SKM-1 (cell line): ENCODE data around the gene PLD4.

Source experiments
- DNase-seq: peaks from one replicate; lab custom pipeline; 2025; ENCODE audit not compliant: unreplicated experiment; lab: John Stamatoyannopoulos, UW

The PLD4 gene

DNA sequence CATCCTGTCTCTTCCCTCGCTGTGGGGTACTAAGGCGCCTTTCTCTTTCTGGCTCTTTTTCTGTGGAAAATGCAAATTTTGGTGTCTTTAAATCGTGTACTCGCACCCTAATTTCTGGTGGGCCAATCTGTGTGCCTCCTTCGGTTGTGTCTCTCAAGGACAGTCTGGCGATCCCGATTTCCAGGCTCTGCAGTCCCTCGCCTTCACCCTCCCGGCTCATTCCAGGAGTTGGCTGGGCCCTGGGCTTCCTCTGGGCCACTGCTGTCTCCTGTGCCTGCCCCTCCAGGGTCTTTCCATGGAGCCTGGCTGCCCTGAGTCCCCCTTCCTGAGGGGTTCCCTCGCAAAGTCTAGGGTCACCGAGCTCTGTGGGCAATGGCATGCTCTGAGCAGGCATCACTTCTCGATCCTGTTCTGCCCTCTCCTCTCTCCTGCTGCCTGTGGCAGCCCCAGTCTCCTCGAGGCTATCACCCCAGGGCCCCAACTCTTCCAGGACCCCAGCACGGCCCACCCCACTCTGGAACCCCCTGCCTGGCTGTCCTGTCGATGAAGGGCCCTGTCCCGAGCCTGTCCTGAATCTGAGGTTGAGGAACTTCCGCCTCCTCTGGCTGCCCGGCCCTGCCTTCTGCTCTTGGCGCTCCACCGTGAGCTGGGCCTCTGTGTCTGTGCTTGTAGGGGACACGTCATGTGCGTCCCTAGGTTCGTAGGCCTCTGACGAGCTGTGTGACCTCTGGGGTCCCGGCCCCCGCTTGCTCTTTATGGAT is 29.4 kb downstream of the PLD4 start:
- DNase-seq: no peak

DNA sequence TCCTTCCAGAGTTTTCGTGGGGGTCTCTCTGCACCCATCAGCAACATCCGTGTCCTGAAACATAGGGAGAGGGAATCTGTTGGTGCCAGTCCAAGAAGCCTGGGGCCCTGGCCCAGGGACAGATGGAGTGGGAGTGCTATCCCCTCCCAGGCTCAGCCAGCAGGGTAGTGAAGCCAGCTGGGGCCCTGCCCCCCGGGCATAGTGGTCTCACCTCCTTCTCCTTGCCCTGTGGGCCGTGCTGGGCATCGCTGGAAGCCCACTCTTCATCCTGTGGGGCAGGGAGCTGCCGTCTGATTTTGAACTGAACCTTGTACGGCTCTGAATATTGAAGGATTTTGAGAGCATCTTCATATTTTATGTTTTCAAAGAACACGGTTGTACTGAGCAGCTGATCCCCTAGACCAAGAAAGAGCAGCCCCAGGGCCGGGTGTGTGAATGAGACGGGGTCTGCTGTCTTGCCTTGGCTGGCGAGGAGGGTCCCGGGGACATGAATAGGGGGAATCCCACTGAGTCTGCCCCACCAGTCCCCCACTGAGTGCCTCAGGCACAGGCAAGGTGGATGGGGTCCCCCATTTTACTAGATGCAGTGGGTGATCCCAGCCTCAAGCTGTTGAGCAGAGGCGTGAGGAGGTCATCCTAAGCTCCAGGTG is 30.2 kb downstream of the PLD4 start:
- no peak for DNase-seq

DNA sequence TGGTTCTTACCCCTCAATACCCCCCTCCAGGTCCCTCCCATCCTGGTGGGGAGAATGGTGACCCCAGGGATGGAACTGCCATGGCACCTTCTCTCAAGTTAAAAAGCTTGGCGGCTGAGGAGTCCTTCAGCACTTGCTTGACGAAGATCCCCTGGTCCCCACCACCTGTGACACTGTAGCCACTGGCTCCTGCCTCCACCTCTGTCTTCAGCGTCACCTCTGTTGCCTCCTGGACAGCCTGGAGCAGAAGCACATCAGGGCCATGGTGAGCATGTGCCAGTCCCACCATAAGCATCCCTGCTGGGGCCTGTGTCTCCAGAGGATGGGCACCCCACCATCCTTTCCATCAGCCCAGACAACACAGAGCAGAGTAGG is 30.7 kb downstream of the PLD4 start:
- no peak for DNase-seq

DNA sequence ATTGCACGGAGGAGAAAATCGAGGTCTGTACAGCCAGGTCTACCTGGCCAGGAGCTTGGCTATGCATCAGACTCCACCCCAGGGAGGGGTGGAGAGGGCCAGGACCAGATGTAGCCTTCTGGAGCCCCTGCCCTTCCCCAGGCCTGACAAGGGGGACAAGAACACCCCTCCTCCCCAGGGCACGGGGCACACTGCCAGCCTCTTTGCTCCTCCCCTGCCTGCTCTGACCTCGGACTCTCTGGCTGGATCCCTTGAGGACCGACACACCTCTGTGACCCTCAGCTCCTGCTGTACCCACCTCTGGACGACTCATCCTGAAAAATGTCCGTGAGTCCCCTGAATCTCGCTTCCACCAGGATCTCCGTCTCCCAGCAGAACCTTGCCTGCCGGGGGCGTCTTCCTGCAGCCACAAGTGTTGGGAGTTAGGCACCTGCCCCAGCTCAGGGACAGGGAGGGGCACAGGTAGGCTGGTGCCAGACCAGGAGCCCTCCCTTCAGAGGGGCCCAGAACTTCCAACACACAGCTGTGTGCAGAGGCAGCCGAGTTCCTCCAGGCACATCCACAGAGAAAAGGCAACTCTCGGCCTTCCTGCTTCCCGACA is 31.7 kb downstream of the PLD4 start:
- no peak for DNase-seq

DNA sequence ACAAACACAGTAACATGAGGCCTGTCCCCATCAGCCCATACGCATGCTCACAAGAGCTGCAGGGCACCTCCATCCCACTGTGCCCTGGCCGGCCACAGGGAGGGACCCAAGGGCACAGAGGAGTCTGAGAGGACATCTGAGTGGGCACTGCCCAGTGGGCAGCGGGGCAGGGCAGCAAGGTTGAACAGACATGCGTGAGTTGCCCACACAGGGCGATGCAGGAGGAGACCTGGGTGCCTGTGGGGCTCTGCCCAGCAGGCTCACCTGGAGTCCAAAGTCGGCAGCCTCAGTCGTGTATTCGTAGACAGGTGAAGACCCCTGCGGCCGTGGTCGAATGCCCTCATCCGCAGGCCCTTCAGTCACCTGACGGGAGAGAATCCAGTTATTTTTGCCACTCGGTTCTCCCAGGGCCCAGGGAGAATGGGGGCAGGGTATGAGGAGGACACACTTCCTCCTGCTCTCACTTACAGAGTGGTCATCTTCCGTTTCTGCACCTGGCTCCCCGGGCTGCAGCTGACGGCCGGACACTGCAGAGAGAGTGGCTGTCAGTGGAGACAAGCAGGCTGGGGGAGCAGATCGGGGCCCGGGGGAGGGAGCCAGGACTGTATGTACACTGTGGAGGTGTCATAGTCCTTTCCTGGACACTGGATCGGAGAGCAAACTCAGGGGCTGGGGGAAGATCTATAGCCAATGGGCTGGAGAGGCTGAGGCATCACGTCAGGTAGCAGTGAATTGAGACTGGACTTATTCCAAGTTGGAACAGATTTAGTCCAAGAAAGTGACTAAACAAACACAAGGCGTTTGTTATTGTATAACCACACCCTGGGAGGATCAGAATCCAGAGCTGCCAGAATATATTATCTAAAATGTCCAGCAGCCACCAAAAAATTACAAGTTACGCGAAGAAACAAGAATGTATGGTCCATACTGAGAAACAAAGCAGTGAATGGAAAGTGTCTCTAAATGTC is 32.8 kb downstream of the PLD4 start:
- no peak for DNase-seq

DNA sequence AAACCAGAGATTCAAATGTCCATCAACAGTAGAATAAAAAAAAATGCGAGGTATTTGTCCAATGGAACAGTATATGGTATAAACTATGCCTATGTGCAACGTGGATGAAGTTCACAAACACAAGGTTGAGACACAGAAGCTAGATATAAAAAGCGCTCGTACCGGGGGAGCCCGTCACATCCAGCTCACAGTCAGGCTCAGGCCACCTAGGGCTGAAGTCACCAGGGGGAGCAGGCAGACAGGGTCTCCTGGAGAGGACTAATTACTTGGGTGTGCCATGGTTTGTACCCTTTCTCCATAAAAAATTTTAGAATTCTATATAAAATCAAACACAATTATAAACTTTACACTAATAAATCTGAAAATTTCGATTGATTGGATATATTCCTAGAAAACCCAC is 39.9 kb downstream of the PLD4 start:
- DNase-seq: no peak

DNA sequence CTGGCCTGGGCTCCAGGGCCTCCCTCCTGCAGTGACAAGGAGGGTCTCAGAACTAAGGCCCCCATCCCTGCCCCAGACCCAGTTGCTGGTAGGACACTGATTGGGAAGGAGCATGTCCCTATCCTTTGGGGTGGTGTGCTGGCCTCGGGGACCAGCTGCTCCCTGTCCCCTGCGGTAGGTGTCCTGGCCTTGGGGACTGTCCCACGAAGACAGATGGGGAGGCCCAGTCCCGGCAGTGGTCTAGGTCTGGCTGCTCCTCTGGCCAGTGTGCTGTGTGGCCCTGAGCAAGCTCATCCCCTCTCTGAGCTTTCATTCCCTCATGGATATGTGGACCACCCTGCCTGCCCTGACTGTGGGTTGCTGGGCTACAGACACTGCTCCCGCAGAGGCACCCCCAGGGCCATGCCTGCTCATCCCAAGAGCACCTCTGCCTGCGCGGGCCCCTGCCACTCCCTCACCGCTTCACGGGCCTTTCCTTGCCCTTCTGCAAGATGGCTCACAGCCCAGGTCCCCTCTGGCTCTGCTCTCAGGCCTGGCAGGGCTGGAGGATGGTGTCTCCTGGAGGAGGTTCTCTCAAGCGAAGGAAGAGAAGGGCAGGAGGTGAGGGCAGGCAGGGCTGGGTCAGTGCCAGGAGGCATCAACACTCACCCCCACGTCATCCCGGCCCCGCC is 41.0 kb downstream of the PLD4 start:
- DNase-seq: no peak

DNA sequence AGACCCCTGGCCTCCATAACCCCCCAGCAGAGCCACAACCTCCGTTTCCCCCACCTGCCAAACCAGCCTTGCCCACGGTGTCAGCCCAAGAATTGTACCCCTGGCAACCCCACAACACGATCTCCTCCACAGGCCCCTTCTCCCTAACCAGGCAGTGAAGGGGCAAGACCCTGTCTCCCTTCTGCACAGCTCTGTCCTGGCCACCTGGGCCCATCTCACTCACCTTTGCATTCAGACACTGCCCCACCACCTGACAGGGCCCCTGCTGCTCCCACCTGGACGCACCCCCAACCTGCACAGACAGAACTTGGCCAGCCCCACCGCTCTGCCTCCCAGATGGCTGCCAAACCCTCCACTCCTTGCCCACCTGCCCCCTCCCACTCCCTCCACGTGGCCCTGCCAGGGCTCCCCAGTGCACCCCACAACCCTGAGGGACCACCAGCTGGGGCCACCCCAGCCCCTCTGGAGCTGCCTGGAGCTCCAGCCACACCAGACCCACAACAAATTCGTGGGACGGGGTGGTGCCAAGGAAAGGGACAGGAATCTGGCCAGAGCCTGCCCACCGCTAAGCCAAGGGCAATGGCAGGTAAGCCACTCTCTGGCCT is 41.7 kb downstream of the PLD4 start:
- DNase-seq: no peak

DNA sequence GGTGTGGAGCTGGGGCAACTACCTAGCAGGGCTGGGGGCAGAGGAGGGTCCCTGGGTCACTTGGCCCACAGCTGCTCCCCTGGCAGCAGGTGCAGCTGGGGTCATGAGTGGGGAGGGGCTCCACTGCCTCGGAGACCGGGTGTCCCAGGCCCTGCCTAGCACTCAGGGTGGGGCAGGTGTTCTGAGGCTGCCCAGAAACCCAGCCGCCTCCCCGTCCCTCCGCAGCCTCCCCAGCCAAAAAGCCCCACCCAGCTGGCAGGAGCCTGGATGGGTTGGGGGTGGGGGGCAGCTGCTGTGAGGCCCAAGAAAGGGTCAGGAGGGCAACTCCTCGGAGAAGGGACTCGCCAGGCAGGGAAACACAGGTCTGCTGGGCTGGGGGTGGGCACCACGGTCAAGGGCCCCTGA is 42.3 kb downstream of the PLD4 start:
- DNase-seq: no peak

DNA sequence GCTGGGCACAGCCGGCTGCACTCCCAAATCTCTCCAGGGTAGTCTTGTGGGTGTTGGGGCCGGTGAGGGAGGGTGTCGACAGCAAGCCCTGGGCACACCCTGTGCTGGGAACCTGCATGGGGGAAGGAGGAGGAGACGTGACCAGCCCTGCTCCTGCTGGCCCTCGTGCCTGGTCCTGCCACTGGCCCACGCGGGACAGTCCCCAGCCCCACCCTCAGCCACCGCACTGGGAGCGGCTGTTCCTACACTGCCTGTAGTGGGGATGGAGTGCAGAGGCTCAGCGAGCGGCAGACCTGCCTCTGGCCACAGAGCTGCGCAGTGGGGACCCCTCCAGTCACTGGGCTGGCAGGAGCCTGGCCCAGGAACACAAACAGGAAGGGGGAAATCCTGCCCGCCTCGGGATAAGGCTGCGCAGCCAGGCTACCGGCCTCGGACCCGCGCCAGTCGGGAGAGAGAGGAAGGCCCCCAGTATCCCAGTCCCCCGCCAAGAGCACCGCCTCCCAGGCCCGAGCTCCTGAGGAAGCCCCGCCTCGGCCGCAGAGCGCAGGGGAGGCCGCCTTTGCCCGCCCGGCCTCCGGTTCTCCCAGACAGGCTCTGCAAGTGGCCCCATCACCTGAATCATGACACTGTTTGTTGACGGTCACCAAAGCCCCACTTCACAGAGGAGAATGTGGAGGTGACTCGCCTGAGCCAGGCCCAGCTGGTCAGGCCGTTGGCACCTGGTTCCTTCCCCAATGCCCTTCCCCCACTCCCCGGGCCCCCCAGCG is 42.9 kb downstream of the PLD4 start:
- DNase-seq: no peak

DNA sequence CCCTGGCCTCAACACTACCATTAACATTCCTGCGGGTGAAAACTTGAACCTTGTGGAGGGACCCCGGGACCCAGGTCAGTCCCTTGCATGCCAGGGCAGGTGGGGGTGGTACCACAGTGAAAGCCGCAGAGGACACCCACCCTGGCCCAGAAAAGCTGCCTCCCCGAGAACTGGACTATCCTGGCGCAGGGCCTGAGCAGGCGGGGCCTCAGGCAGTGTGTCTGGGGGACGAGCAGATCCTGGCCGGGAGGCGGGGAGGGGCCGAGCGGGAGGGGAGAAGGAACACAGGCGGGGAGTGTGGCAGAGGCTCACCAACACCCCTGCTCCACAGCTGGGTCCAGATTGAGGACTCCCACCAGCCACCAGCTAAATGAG is 43.5 kb downstream of the PLD4 start:
- DNase-seq: no peak

DNA sequence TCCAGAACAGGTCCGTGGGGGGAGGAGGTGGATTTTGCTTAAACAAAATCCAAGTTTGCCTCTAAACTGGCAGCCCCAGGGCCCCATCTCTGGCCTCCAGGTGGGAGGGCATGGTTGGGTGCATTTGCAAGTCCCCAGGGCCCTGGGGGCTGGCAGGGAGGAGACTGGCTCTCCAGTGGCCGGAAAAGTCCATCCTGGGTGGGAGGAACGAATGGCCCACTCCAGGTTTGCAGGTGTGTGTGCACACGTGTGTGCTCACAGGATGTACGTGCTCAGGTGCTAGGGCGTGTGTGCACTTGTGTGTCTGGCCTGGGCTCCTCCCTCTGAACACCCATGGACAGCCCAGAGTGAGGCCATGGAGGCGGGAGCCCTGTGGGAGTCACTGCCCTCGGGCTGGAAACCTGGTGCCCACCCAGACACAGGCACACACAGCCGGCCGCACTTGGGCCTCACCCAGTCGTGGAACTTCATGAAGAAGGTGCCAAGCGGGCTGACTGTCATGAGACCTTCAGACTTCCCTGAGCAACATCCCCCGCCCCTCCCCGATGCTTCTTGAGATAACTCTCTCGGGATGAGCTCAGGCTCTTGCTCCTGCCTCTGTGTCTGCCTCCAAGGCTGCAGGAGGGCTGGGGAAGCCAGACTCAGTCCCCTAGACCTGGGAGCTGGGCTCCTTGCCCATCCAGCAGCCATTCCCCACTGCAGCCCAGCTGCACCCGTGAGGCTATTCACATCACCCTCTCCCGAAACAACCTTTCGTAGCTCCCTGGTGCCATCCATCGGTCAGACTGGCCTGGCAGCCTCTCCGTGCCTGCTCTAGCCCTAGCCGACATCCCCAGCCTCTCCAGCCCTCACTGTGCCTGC is 44.1 kb downstream of the PLD4 start:
- no peak for DNase-seq

DNA sequence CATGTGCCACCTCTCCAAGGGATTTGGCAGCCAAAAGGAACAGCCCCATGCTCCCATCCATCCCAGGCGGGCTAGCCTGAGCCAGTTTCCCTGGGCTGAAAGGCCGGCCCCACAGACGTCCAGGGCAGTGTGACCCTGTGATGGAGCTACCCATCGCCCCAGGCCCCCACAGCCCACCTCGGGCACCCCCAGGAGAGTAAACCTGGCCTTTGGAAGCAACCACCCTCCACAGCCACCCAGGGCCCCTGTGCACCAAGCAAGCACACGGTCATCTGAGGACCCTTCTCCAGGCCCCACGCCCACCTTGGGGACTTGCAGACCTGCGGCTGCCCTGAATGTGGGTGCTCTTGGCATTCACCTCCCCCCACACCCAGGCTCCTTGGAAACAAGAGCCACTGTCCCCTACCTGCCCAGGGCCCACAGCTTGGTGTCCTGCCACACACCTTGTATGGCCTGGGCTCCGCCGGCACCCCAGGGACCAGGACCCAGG is 45.1 kb downstream of the PLD4 start:
- DNase-seq: no peak

DNA sequence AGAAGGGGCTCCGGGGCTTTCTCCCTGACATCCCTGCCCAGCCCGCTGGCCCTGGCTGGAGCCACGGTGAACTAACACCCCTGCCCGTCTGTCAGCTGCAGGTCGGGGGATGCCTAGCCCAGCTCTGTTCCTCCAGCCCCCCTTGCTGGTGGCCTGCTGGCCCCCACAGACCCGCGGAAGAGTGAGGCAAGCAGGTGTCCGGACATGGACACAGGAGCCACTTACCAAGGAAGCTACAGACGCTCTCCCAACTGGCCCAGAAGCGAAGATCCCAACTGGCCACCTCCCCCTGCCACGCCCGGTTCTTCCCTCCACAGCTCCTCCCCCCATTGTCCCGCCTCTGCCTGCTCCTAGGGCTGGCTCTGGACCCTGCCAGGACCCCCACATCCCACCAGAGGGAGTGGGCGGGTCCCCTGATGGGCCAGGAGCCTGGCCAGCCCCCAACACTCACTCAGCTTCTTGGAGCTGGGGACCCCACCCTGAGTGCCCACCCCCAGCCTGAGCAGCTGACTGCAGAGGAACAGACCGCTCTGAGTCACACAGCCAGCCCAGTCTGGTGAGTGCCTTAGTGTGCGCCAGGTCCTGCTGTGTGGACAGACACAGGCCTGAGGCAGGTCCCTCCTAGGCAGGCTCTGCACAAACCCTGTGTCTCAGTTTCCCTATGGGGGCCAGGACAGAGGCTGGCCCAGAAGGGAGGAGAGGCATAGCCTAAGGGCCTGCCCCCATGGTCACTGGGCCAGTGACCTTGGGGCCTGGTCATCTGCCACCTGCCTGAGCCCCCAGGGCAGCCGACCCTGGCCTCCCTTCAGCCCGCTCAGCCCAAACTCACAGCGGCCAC is 45.8 kb downstream of the PLD4 start:
- no peak for DNase-seq

DNA sequence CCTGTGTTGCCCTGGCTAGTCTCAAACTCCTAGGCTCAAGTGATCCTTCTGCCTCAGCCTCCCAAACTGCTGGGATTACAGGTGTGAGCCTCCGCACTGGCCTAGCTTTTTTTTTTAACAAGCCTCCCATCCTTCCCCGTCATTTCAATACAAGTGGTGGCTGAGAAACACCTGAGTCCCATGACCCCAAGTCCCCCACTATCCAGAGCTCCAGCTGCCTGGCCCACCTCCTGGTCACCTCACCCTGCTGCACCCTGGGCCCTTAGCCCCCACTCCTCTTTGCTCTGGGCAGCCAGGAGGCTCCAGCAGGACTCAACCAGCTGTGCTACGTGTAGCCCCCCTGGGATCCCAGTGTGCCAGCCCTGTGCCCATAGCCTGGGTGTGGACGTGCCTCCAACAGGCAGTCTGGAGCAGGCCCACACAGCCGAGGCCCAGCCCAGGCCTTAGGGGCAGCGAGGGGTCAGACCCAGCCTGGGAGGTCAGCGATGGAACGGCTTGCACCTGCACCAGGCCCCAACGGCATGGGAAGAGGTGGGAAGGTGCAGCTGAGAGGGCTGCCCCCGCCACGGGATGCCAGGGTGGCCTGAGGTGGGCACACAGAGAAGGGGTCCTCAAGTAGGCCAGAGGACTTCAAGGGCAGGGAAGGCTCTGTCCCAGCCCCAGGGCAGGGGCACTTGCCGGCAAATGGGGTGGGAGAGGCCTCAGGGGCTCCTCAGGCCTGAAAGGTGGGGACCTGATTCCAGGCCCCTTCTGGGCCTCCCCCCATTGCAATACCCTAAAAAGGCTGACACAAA is 47.0 kb downstream of the PLD4 start:
- no peak for DNase-seq

DNA sequence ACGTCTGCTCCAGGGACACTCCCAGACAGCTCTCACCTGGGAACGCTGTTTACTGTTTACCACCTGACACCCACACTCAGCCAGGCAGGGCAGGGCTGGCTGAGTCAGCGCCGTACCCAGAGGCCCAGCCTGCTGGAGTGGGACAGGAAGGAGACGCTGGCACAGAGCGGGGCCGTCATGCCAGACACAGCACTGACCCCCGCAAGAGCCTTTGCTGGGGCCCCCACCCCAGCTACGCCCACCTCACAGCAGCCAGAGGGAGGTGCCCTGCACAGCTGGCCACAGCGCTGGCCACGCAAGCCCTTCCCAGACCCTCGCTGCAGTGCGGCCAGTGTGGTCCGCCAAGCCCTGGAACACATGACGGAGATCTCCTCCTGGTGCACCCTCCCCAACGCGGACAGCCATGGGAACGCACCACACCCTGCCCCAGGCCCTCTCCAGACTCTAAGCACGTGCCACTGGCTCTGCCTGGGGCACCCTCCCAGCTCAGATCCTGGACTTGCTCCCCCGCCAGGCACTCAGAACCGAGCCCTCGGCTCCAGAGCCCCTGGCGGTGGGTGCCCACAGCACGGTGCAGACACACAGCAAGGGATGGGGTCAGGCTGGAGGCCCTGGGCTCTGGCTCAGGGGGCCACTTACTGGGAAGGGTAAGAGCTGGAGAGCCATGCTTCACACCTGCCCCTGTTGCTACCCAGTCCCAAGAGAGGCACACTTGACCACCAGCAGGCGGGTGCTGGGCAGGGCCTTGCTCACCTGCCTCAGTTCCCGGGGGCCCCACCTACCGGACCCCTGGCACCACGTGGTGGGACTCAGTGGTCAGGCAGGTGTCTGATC is 47.8 kb downstream of the PLD4 start:
- DNase-seq: no peak
